GM19043 (cell line): Measurements from ENCODE around the gene NCDN.

Experiments
- ATAC-seq: cut with Tn5 transposase; IDR thresholded peaks from one replicate; pipeline ENCODE4 v1.9.1; 2021; ENCODE audit warnings: low read depth; ENCODE audit not compliant: unreplicated experiment

NCDN gene

GRCh38 chr1:35557611-35558373 is at the start of gene NCDN:
TSS of gene NCDN (plus strand) at chr1:35557799. CDS start at chr1:35558191, 392 bp downstream.
- peak; percentile 86 for ATAC-seq

GRCh38 chr1:35507947-35508346 is 49.7 kb upstream of the NCDN start:
- no peak for ATAC-seq

- ATAC-seq = no peak
These were observed 48.0 kb upstream of the NCDN start for GRCh38 chr1:35509558-35509957.

GRCh38 chr1:35511305-35511704 is 46.3 kb upstream of the NCDN start:
- no peak for ATAC-seq

- no peak for ATAC-seq
These were observed 39.4 kb upstream of the NCDN start for GRCh38 chr1:35518183-35518582.

GRCh38 chr1:35519432-35519831 is 38.2 kb upstream of the NCDN start:
- ATAC-seq = no peak

- ATAC-seq = no peak
These were observed 33.5 kb upstream of the NCDN start for GRCh38 chr1:35524106-35524505.

- no peak for ATAC-seq
These were observed 27.4 kb upstream of the NCDN start for GRCh38 chr1:35530168-35530567.

GRCh38 chr1:35530946-35531345 is 26.7 kb upstream of the NCDN start:
- ATAC-seq = no peak

- ATAC-seq = no peak
These were observed 26.2 kb upstream of the NCDN start for GRCh38 chr1:35531368-35531767.

- no peak for ATAC-seq
These were observed 24.9 kb upstream of the NCDN start for GRCh38 chr1:35532497-35533223.

GRCh38 chr1:35533586-35533985 is 24.0 kb upstream of the NCDN start:
- ATAC-seq = no peak

GRCh38 chr1:35535243-35535642 is 22.4 kb upstream of the NCDN start:
- no peak for ATAC-seq

GRCh38 chr1:35536556-35537162 is 20.9 kb upstream of the NCDN start:
- ATAC-seq = no peak

- ATAC-seq = no peak
These were observed 19.8 kb upstream of the NCDN start for GRCh38 chr1:35537806-35538205.

GRCh38 chr1:35539073-35539823 is 18.4 kb upstream of the NCDN start:
- ATAC-seq = no peak

- ATAC-seq = no peak
These were observed 17.8 kb upstream of the NCDN start for GRCh38 chr1:35539824-35540261.

GRCh38 chr1:35544976-35545375 is 12.6 kb upstream of the NCDN start:
- ATAC-seq = no peak

- no peak for ATAC-seq
These were observed 11.0 kb upstream of the NCDN start for GRCh38 chr1:35546614-35547013.

GRCh38 chr1:35553851-35554250 is 3.7 kb upstream of the NCDN start:
- no peak for ATAC-seq
